Pulmonary artery endothelial cell (primary cell): ENCODE measurements around the gene ADCK1. TPM values are rescaled to one million over a fixed set of nuclear protein-coding genes. Genes with fewer than 3 reads are reported as not detected.
"Not testable (repeated sequence)": the region's sequence is repeated elsewhere in the genome, so short reads cannot be mapped to it uniquely, and the experiment has no call there.

Experiments
- DNase-seq: peaks from one replicate; pipeline ENCODE4 v3.0.0-alpha.2; 2011; ENCODE audit warnings: low read depth, low spot score
- total RNA-seq: library from RNA; depleted of rRNA; stranded (reverse); fragments of >200 nt; gene quantifications from 2 replicates; pipeline ENCODE4 v1.2.3, GENCODE V29; 2014

The ADCK1 gene
- total RNA-seq, 1 donor from 2014 or later = 2.9 TPM

DNA sequence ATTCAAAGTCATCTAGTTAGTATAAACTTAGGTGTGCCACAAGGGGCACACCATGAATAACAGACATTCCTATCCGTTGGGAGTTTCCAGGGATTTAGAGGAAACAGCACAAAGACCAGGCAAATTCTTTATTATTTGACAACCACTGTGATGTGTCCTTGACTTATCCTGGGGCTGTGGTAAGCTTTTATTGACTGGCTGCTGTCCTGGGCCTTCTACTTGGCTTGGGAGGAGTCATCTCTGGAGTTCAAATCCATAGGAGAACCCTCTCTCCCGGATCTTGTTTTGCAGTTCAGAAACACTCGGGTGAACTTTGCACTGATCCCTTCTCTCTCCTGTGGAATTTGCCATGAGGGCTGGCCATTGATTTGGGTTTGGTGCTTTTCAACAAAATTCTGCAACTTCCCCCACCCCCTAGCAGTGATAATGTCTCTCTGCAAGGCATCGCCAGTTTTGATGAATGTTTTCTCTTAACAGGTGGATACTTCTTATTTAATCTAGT lies 136.3 kb downstream of the ADCK1 start:
- DNase-seq = no peak

GRCh38 chr14:77947372-77947771 lies 147.5 kb downstream of the ADCK1 start:
- no peak for DNase-seq

GRCh38 chr14:77950371-77951063 lies 150.6 kb downstream of the ADCK1 start:
- DNase-seq = no peak

GRCh38 chr14:77955816-77956484 lies 156.0 kb downstream of the ADCK1 start:
- no peak for DNase-seq

DNA sequence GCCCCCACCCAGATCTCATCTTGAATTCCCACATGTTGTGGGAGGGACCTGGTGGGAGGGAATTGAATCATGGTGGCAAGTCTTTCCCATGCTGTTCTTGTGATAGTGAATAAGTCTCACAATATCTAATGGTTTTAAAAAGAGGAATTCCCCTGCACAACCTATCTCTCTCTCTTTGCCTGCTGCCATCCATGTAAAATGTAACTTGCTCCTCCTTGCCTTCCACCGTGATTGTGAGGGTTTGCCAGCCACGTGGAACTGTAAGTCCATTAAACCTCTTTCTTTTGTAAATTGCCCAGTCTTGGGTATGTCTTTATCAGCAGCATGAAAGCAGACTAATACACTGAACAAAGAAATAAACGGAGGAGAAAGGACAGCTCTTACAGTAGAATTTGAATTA lies 159.8 kb downstream of the ADCK1 start:
- not testable (repeated sequence) for DNase-seq

- no peak for DNase-seq
Measured at GRCh38 chr14:77961847-77962580, 162.1 kb downstream of the ADCK1 start.

DNA sequence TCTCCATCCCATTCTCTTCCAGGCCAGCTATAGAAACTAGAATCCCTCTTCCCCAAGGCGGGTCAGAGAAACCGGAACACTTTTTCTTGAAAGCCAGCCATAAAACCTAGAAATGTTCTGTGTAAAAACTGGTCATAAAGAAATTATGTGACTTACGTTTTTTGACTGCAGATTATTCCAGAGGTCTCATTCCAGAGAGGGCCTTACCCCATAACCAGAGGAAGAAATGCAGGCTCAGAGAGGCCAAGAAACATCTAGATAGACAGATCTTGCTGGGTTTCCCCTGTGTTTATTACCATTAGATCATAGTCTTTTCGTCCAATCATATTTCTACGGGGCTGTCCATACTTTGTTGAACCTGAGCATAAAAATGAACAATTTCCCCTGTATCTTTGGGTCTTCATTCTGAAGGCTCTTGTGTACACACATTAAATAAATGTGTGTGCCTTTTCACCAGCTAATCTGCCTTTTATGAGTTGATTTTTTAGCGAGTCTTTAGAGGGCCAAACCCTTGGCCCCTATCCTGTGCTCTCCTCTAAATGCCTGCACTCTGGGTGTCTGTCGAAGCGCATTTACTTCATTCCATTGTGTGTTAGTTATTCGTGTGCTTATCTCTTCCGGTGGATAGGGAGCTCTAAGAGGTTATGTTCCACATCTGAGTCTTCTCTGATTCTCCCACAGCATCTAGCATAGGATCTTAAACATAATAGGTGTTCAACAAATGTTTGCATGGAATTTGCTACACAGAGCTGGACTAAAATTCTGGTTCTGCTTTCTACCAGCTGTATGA lies 163.0 kb downstream of the ADCK1 start:
- DNase-seq = no peak

GRCh38 chr14:77964586-77964985 lies 164.7 kb downstream of the ADCK1 start:
- no peak for DNase-seq

- DNase-seq = no peak
Measured at GRCh38 chr14:77965050-77965449, 165.1 kb downstream of the ADCK1 start.

DNA sequence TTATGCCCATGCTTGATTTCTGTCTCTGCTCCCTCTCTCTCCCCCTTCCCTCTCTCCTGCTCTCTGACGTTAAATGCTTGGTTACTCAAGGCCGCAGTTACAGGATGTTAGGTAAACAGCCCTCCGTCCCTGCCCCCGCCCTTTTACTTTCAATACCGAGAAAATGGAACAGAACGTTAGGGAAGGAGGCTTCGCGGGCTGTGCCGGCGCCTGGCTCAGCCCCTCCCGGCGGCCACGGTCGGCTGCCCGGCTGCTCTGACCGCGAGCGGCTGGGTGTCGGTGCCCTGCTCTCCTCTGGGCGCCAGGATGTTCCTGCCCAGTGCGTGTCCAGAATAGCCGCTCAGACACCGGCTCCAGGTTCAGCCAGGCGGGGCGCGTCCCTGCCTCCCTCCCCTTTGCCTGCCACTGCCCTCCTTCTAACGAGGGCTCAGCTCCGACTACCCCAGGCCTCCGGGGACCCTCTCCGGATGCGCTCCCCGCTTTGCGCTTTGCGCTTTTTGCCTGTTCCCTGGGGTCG lies 166.1 kb downstream of the ADCK1 start:
- no peak for DNase-seq

GRCh38 chr14:77967110-77967509 lies 167.2 kb downstream of the ADCK1 start:
- DNase-seq = no peak

DNA sequence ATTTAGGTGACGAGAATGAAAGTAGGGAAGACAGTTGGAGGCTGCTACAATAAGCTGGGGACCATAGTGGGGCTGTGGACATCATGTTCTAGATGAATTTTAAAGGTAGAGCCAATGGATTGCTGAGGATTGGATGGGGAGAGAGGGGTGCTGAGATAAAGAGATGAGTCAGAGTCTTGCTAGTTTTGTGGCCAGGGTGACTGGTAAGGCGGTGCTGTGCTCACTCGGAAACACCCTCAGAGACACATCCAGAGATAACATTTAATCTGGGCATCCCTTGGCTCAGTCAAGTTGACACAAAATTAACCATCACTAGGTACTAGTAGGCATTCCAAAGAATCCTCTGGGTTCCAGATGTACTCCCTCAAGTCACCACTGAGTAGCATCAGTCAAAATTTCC lies 170.7 kb downstream of the ADCK1 start:
- DNase-seq = no peak

DNA sequence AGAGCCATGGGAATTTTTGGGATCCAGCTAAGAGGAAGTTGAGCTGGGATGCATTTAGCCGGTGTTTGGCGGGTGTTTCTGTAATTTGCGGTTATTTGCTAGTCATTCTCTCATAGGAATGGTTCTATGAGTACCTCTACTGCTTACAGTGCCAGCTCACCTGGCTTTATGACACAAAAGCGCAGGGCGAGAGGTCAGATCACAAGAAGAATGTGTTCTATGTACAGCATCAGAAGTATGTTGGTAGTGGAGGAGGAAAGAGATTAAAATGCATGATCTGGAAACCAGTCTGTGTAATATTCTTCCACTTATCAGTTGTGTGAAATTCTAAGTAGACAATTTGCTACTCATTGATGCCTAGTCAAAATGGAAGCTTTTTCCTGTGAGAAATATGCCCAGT lies 173.3 kb downstream of the ADCK1 start:
- no peak for DNase-seq

DNA sequence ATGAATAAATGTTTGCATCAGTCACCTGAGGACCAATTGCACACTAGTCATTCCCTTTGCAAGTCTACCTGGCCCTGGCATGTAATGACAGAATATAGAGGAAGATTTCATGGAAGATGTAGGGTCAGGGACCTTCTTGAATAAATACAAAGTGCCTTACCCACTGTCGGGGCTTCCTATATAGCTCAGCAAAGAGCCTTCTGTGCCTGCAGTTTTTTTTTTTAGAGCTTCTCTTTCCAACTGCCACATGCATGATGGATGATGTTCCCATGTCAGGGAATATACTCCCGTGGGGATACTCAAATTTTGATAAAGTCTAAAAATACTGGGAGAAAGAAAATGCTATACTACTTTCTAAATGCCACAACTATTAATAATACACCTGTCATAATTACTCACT lies 176.7 kb downstream of the ADCK1 start:
- no peak for DNase-seq

DNA sequence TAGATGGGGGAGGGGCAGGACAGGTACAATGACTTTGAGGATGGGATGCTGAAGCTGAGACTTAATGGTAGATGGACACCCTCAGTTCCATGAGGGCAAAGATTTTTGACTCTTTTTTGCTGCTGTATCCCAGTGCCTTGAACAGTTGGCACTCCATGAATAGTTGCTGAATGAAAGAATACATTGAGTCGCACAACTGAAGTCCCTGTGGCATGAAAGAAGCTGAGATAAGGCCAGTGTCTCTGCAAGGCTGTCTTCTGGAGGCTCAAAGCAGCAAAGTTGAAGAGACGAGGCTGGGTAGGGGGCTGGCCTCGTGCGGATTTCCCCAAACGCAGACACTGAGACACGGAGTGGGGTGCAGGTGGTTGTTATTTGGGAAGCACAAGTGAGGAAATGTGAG lies 179.3 kb downstream of the ADCK1 start:
- DNase-seq = no peak

DNA sequence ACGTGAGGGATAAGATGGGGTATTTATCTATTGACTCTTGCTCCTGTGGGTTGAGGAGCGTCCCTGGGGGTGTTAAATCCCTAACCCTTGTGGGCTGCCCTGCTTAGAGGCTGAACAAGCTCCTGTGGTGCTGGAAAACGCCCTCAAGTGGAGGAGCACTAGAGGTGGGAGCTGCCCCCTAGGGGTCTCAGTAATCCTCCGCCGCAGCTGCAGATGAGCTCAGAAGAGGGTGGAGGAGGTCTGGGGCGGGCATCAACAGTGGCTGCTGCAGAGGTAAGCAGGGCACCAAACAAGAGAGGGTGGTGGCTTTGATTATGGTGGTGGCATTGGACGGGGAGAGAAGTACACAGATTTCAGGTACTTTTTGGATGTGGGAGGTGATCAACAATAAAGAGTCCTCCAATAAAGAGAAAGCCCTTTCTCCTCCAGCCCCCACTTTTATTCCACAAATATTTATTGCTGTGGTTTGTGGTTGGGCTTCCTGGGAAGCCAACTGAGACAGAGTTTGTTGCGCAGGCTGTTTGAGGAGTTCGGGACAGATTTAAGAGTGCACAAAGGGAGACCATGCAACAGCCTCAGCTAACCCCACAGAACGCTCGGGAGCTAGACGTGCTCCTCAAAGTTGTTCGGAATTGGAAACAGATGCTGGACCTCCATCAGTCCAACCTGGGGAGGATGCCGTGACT lies 179.9 kb downstream of the ADCK1 start:
- DNase-seq = no peak

DNA sequence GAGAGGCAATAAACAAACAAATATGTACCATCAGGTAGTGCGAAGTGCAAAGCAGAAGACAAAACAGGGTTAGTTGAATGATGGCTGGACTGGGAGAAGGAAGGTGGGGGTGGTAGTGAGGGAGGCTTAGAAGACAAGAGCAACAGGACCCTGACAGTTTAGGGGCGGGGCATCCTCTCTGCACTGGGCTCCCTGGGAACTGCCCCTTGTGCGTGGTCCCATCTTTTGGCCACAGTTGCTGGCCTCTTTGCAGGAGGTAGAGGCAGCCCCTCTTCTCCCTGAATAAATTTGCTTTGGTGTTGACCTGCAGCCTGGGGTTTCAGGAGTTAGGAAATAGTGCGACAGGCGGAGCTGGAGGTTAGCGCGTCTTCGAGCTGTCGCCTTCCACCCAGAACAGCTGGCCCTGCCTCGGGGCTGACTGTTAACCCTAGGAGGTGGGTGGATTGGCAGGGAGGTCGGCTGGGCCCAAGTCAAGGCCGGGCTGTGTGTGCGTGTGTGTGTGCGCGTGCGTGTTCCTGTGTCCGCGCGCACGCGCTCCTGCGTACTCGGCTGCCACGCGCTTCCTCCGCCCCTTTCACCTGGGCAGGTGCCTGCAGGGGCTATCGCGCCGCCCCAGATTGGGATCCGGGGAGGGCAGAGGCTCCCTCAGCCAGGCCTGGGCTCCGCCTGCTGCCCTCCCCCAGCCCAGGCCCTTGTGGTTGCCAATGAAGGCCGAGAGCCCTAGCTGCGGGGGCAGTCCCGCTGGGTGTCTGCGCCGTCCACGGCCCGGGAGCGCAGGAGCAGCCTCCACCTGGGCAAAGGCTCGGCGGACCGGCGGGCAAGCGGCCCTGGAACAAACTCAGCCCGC lies 180.8 kb downstream of the ADCK1 start:
- DNase-seq = no peak
